OCI-LY7 (cell line): ENCODE measurements around the gene UBAP1L.
"Not testable (repeated sequence)": the region's sequence is repeated elsewhere in the genome, so short reads cannot be mapped to it uniquely, and the experiment has no call there.

ENCODE experiments used
- CTCF ChIP-seq: fragments of 200-600 bp; sonication (generic); conservative IDR thresholded peaks from 2 replicates; pipeline ENCODE4 v1.5.1; 2014; ENCODE audit warnings: mild to moderate bottlenecking, antibody characterized with exemption, low read length, moderate library complexity, mixed read lengths
- EZH2phosphoT487 ChIP-seq: fragments of 200-600 bp; sonication (generic); IDR thresholded peaks from 2 replicates; pipeline ENCODE4 v1.6.1; 2018; ENCODE audit warnings: low read depth, borderline replicate concordance, mild to moderate bottlenecking, mixed run types, antibody characterized with exemption, low read length, moderate library complexity, mixed read lengths

- TF ChIP-seq CTCF, EZH2phosphoT487: not testable (repeated sequence)
These were observed 21.2 kb downstream of the UBAP1L start for GRCh38 chr15:65093793-65094170.
